Rectal smooth muscle tissue (tissue), 1 donor: ENCODE data around the gene WDFY3.

Source experiments
- H3K27ac ChIP-seq: one replicate; pipeline ENCODE4 v1.7.0; 2013; ENCODE audit warnings: low read depth, low read length, inconsistent platforms
- H3K27me3 ChIP-seq: one replicate; pipeline ENCODE4 v1.7.0; 2013; ENCODE audit warnings: low read length; ENCODE audit not compliant: control insufficient read depth, insufficient read depth
- H3K36me3 ChIP-seq: one replicate; pipeline ENCODE4 v1.7.0; 2013; ENCODE audit warnings: low read length; ENCODE audit not compliant: control insufficient read depth, insufficient read depth
- H3K4me1 ChIP-seq: one replicate; pipeline ENCODE4 v1.7.0; 2013; ENCODE audit warnings: low read length; ENCODE audit not compliant: control insufficient read depth, insufficient read depth
- H3K4me3 ChIP-seq: one replicate; pipeline ENCODE4 v1.7.0; 2013; ENCODE audit warnings: low read length
- H3K9ac ChIP-seq: one replicate; pipeline ENCODE4 v1.7.0; 2013; ENCODE audit warnings: low read length

The WDFY3 gene

GRCh38 chr4:84706286-84706685 is 260.2 kb downstream of the WDFY3 start:
- Histone ChIP-seq H3K36me3 (peaks cover 6% of the 10 kb centered on the region), H3K4me3 (no peak overlapping the region), H3K27me3 (no peaks in the 10 kb centered on the region), H3K4me1 (no peaks in the 10 kb centered on the region), H3K27ac (no peak overlapping the region), H3K9ac (no peak overlapping the region)

- Histone ChIP-seq H3K4me1 (no peaks in the 10 kb centered on the region), H3K36me3 (peaks cover 16% of the 10 kb centered on the region), H3K4me3 (no peak overlapping the region), H3K9ac (no peak overlapping the region), H3K27me3 (no peaks in the 10 kb centered on the region), H3K27ac (no peak overlapping the region)
Measured at GRCh38 chr4:84699001-84699671, 267.4 kb downstream of the WDFY3 start.

- Histone ChIP-seq H3K4me1 (no peaks in the 10 kb centered on the region), H3K27me3 (no peaks in the 10 kb centered on the region), H3K27ac (no peak overlapping the region), H3K36me3 (peaks cover 17% of the 10 kb centered on the region), H3K4me3 (no peak overlapping the region), H3K9ac (no peak overlapping the region)
Measured at GRCh38 chr4:84697615-84698201, 268.8 kb downstream of the WDFY3 start.

- no peak overlapping the region for H3K27ac ChIP-seq
- peaks cover 17% of the 10 kb centered on the region for H3K36me3 ChIP-seq
Measured at GRCh38 chr4:84697159-84697558, 269.3 kb downstream of the WDFY3 start.

GRCh38 chr4:84691800-84692199 is 274.7 kb downstream of the WDFY3 start:
- Histone ChIP-seq H3K27ac (no peak overlapping the region), H3K36me3 (peaks cover 19% of the 10 kb centered on the region), H3K9ac (no peak overlapping the region), H3K27me3 (no peaks in the 10 kb centered on the region), H3K4me3 (no peak overlapping the region), H3K4me1 (no peaks in the 10 kb centered on the region)

More at GRCh38 chr4:84697159-84697558, 269.3 kb downstream of the WDFY3 start:
- H3K4me3 ChIP-seq: no peak overlapping the region
- no peaks in the 10 kb centered on the region for H3K27me3 ChIP-seq
- H3K4me1 ChIP-seq: no peaks in the 10 kb centered on the region
- no peak overlapping the region for H3K9ac ChIP-seq

- Histone ChIP-seq H3K4me1 (no peaks in the 10 kb centered on the region), H3K27me3 (no peaks in the 10 kb centered on the region), H3K27ac (no peak overlapping the region), H3K4me3 (no peak overlapping the region), H3K9ac (no peak overlapping the region), H3K36me3 (peaks cover 19% of the 10 kb centered on the region)
Measured at GRCh38 chr4:84691170-84691691, 275.3 kb downstream of the WDFY3 start.

GRCh38 chr4:84690481-84690880 is 276.0 kb downstream of the WDFY3 start:
- Histone ChIP-seq H3K4me3 (no peak overlapping the region), H3K27me3 (no peaks in the 10 kb centered on the region), H3K9ac (no peak overlapping the region), H3K36me3 (peaks cover 19% of the 10 kb centered on the region), H3K27ac (no peak overlapping the region), H3K4me1 (no peaks in the 10 kb centered on the region)

GRCh38 chr4:84689197-84689596 is 277.3 kb downstream of the WDFY3 start:
- Histone ChIP-seq H3K4me3 (no peak overlapping the region), H3K4me1 (no peaks in the 10 kb centered on the region), H3K9ac (no peak overlapping the region), H3K36me3 (peaks cover 12% of the 10 kb centered on the region), H3K27ac (no peak overlapping the region), H3K27me3 (no peaks in the 10 kb centered on the region)

- no peak overlapping the region for H3K9ac ChIP-seq
- H3K4me3 ChIP-seq: no peak overlapping the region
- no peak overlapping the region for H3K27ac ChIP-seq
- no peaks in the 10 kb centered on the region for H3K27me3 ChIP-seq
- H3K4me1 ChIP-seq: no peaks in the 10 kb centered on the region
- peaks cover 11% of the 10 kb centered on the region for H3K36me3 ChIP-seq
Measured at GRCh38 chr4:84688605-84689004, 277.9 kb downstream of the WDFY3 start.

- Histone ChIP-seq H3K4me3 (no peak overlapping the region), H3K27ac (no peak overlapping the region), H3K27me3 (no peaks in the 10 kb centered on the region), H3K36me3 (peaks cover 12% of the 10 kb centered on the region), H3K4me1 (no peaks in the 10 kb centered on the region), H3K9ac (no peak overlapping the region)
Measured at GRCh38 chr4:84685105-84685504, 281.4 kb downstream of the WDFY3 start.

GRCh38 chr4:84684361-84684760 is 282.1 kb downstream of the WDFY3 start:
- no peaks in the 10 kb centered on the region for H3K4me1 ChIP-seq
- H3K36me3 ChIP-seq: peaks cover 12% of the 10 kb centered on the region
- H3K4me3 ChIP-seq: no peak overlapping the region
- H3K27ac ChIP-seq: no peak overlapping the region
- H3K9ac ChIP-seq: no peak overlapping the region
- no peaks in the 10 kb centered on the region for H3K27me3 ChIP-seq

- H3K36me3 ChIP-seq: peaks cover 12% of the 10 kb centered on the region
Measured at GRCh38 chr4:84683064-84683850, 283.2 kb downstream of the WDFY3 start.

More at GRCh38 chr4:84683064-84683850, 283.2 kb downstream of the WDFY3 start:
- Histone ChIP-seq H3K4me3 (no peak overlapping the region), H3K27ac (no peak overlapping the region), H3K4me1 (no peaks in the 10 kb centered on the region), H3K27me3 (no peaks in the 10 kb centered on the region), H3K9ac (no peak overlapping the region)
